Activated effector memory CD4-positive, alpha-beta T cell treated with Interleukin-2 at 50 U/mL for 16 hours (primary cell): Measurements from ENCODE around the gene RBM18.

Experiments used
- DNase-seq: peaks from one replicate; pipeline ENCODE4 v3.0.0-alpha.2; 2020

RBM18 gene

GRCh38 chr9:122256206-122256605 is 8.4 kb downstream of the RBM18 start:
- no peak for DNase-seq

GRCh38 chr9:122254761-122255160 is 9.9 kb downstream of the RBM18 start:
- DNase-seq = no peak

GRCh38 chr9:122252796-122253195 is 11.8 kb downstream of the RBM18 start:
- DNase-seq = no peak

- DNase-seq = no peak
Measured at GRCh38 chr9:122251351-122251750, 13.3 kb downstream of the RBM18 start.

GRCh38 chr9:122248448-122248865 is 16.2 kb downstream of the RBM18 start:
- DNase-seq = no peak

- no peak for DNase-seq
Measured at GRCh38 chr9:122246666-122247065, 18.0 kb downstream of the RBM18 start.

- no peak for DNase-seq
Measured at GRCh38 chr9:122244349-122244748, 20.3 kb downstream of the RBM18 start.

- no peak for DNase-seq
Measured at GRCh38 chr9:122239722-122240121, 24.9 kb downstream of the RBM18 start.

GRCh38 chr9:122236681-122237080 is 28.0 kb downstream of the RBM18 start:
- DNase-seq = no peak

GRCh38 chr9:122234022-122234748 is 30.5 kb downstream of the RBM18 start:
- DNase-seq = no peak

GRCh38 chr9:122232796-122233306 is 31.8 kb downstream of the RBM18 start:
- DNase-seq = no peak

- no peak for DNase-seq
Measured at GRCh38 chr9:122229485-122229837, 35.2 kb downstream of the RBM18 start.

GRCh38 chr9:122228568-122229484 is 35.8 kb downstream of the RBM18 start, which contains the start of gene LHX6:
Gene LHX6, minus strand, starts transcription at chr9:122228957. Its CDS starts 217 bp downstream, at chr9:122228740.
- DNase-seq = no peak

GRCh38 chr9:122228191-122228567 is 36.5 kb downstream of the RBM18 start:
- no peak for DNase-seq

- DNase-seq = no peak
Measured at GRCh38 chr9:122227575-122227900, 37.1 kb downstream of the RBM18 start.

- DNase-seq = no peak
Measured at GRCh38 chr9:122226758-122227574, 37.7 kb downstream of the RBM18 start.

- DNase-seq = no peak
Measured at GRCh38 chr9:122226142-122226757, 38.4 kb downstream of the RBM18 start.

GRCh38 chr9:122225312-122226141 is 39.1 kb downstream of the RBM18 start:
- no peak for DNase-seq

- DNase-seq = no peak
Measured at GRCh38 chr9:122223435-122223834, 41.2 kb downstream of the RBM18 start.

- DNase-seq = no peak
Measured at GRCh38 chr9:122222791-122223190, 41.8 kb downstream of the RBM18 start.

- DNase-seq = no peak
Measured at GRCh38 chr9:122221183-122221811, 43.3 kb downstream of the RBM18 start.
